Measurements from ENCODE around the gene RBL2.

The RBL2 gene

DNA sequence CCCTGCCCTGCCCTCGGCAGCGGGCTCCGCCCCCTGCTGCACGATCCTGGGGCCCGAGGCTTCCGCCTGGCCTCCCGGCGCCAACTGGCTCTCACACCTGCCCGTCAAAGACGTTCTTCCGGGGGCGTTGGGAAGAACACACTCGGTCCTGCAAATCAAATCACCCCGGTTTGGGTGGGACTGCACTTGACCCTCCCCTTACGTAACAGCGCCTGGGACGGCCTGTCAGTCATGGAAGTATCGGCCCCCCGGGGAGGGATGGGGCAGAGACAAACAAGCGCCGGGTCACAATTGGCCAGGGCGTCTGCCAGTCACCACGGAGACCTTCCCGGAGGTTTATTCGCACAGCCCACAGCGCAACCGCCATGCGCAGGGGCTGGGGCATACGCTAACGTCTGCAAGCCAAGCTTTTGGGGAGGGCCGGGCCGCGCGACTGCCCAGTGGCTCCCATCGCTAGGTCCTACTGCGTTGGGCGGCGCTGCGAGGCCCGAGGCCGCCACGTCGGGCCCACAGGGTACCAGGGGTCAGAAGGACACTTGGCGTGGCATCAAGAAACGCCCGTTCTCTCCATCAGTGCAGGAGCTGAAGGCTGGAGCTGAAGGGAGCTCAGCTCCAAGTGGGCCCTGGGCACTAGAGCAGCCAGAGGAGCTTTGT lies 69.1 kb downstream of the RBL2 start:
- TF ChIP-seq CTCF (IDR thresholded peaks at IDR 0.05; ENCODE audit: extremely low read depth, insufficient read depth, missing control alignments) = no peak
- peak; percentile 98 for DNase-seq (ENCODE audit: low spot score)
- in situ Hi-C loops (cut with MboI; ENCODE audit: low pct_unique_long_range_greater_than_20kb, low sequenced_read_pairs, unreplicated experiment) = no loop called here

DNA sequence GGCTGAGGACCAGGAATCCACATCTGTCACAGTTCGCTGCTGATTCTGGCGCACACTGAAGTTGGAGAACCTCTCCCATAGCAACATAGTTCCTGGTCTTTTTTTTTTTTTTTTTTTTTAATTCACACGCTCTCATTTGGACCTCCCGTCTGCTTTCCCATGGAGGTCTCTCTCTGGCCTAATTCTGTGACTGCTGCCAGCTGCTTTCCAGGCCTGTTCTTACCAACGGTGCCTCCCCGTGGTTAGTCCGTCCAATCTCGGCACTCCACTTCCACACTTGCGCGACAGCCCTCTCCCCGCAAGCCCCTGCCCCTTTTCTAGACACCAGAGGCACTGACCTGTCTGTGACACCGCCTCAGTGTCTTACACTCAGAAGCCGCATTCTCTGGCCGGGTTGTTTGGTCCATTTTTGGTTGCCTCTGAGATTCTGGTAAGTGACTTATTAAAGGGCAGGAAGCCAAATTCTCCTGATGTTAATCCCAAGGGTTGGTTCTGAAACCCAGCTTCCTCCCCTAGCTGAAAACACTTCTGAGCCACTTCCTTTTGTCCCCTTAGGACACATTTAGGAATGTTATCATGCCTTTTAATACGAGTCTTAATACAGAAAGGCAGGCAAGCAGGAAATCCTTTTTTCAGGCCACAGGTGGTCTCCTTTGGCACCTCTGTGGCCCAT lies 69.9 kb downstream of the RBL2 start:
- TF ChIP-seq CTCF (IDR thresholded peaks at IDR 0.05; ENCODE audit: extremely low read depth, insufficient read depth, missing control alignments) = no peak
- in situ Hi-C loops (cut with MboI; ENCODE audit: low pct_unique_long_range_greater_than_20kb, low sequenced_read_pairs, unreplicated experiment) = no loop called here
- DNase-seq (ENCODE audit: low spot score) = no peak

- no peak for DNase-seq (ENCODE audit: low spot score)
- in situ Hi-C loops (cut with MboI; ENCODE audit: low pct_unique_long_range_greater_than_20kb, low sequenced_read_pairs, unreplicated experiment) = no loop called here
- no peak for TF ChIP-seq CTCF (IDR thresholded peaks at IDR 0.05; ENCODE audit: extremely low read depth, insufficient read depth, missing control alignments)
Measured at GRCh38 chr16:53504665-53505064, 70.4 kb downstream of the RBL2 start.

DNA sequence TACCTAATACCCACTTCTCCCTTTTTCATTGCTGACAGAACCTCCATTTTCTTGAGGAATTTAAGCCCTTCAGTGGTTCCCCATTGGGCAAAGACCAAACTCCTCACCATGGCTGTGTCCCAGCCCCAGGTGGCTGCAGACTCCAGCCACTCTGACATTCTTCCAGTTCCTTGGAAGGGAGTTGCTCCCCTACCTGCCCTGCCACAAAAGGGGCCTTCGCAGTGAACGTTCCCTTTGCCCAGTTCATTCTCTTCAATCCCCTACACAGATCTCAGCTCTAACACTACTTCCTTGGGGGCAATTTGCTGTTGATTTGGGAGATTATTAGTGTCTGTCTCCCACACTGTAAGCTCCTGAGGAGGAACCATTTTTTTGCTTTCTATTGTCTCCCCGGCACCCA lies 72.0 kb downstream of the RBL2 start:
- no peak for DNase-seq (ENCODE audit: low spot score)
- TF ChIP-seq CTCF (IDR thresholded peaks at IDR 0.05; ENCODE audit: extremely low read depth, insufficient read depth, missing control alignments) = no peak
- in situ Hi-C loops (cut with MboI; ENCODE audit: low pct_unique_long_range_greater_than_20kb, low sequenced_read_pairs, unreplicated experiment) = no loop called here

DNA sequence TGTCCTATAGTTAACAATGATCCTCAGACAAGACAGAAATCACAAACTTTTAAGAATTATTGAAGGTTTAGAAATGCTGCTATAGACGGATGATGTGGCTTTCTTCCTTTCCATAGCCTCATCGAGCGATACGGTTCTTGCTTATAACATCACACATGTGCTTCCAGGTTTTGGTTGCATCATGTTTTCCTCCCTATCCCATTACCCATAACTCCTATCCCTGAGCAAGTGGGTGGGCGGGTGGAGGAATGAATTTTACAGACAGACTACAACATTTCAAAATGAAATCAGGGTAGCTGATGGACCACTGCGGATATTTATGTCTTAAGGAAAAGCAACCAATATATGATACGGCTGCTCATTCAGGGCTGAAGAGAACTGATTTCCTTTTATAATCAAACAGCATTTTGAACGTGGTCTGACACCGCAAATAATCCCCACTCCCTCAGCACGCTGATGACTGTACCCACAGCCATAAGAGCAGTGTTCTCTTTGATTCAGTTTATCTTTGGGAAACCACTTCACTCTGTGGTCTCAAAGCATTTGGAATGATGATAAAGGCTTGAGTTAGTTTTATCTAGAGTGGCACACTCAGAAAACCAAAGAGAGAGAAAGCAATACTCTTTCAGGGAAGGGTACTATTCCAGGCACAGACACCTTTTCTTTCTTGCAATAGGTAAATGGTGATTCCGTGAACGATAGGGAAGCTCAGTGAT lies 73.4 kb downstream of the RBL2 start:
- in situ Hi-C loops (cut with MboI; ENCODE audit: low pct_unique_long_range_greater_than_20kb, low sequenced_read_pairs, unreplicated experiment) = no loop called here
- no peak for DNase-seq (ENCODE audit: low spot score)
- TF ChIP-seq CTCF (IDR thresholded peaks at IDR 0.05; ENCODE audit: extremely low read depth, insufficient read depth, missing control alignments) = no peak

GRCh38 chr16:53509906-53510703 lies 75.8 kb downstream of the RBL2 start:
- peak; percentile 87 for TF ChIP-seq CTCF (IDR thresholded peaks at IDR 0.05; ENCODE audit: extremely low read depth, insufficient read depth, missing control alignments)
- DNase-seq (ENCODE audit: low spot score) = peak; percentile 60
- in situ Hi-C loops (cut with MboI; ENCODE audit: low pct_unique_long_range_greater_than_20kb, low sequenced_read_pairs, unreplicated experiment) = no loop called here

Measured in GM13977 (cell line).